Measurements from ENCODE around the gene GPRIN2. TPM values are rescaled to one million over a fixed set of nuclear protein-coding genes. Genes with fewer than 3 reads are reported as not detected.
A peak's percentile ranks its signal among the peaks of the same experiment; 100 is the strongest.

The GPRIN2 gene
- total RNA-seq, 3 donors from 2014 or later, result 17.2 to 58.7 (median 40.7) TPM

DNA sequence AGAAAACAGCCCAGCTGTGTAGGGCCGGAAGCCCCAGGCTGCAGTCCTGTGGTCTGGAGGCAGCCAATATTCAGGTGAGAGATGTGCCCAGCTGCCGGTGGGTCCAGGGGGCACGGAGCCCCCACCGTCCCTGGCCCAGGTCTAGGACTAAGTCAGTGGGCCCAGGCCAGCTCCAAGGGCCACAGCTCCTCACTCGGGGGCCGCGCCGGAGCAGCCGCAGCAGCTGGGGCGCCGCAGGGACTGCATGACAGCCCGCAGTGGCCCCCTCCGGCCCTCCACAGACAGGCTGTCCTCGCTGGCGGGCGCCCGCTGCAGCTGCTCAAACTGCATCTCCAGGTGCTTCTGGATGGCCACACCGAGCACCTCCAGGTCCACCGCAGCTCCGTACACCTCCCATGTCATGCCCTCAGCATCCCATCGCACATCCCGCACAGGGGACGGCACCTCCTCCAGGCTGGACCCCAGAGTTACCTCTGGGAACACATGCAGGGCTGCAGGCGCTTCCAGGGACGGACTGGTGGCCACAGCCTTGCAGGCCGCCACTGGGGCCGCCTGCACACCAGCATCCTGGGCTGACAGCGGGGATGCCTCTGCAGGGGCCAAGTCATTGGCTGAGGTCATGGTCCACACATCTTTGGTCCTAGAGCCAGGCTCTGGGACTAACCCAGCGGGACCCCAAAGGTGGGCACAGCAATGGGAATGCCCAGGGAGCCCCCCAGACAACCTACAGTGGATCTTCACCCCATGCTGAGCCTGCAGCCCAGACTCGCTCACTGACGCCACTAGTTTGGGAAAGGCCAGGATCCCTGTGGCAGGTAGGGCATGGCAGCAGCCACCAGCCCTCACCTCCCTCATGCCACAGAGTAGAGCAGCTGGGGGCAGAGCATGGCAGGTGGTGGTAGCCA, 7.0 kb downstream of the GPRIN2 start:
- DNase-seq (peak in 1 of 3 donors; percentile 57), ATAC-seq (no peak)
- Histone ChIP-seq H3K9me3 (no peaks in the 10 kb centered on the region), H3K4me1 (ENCODE audit: low read depth) (peaks cover 18% of the 10 kb centered on the region), H3K4me3 (no peak overlapping the region), H3K36me3 (ENCODE audit: low read depth) (no peaks in the 10 kb centered on the region)
- TF ChIP-seq, protein P1, sequence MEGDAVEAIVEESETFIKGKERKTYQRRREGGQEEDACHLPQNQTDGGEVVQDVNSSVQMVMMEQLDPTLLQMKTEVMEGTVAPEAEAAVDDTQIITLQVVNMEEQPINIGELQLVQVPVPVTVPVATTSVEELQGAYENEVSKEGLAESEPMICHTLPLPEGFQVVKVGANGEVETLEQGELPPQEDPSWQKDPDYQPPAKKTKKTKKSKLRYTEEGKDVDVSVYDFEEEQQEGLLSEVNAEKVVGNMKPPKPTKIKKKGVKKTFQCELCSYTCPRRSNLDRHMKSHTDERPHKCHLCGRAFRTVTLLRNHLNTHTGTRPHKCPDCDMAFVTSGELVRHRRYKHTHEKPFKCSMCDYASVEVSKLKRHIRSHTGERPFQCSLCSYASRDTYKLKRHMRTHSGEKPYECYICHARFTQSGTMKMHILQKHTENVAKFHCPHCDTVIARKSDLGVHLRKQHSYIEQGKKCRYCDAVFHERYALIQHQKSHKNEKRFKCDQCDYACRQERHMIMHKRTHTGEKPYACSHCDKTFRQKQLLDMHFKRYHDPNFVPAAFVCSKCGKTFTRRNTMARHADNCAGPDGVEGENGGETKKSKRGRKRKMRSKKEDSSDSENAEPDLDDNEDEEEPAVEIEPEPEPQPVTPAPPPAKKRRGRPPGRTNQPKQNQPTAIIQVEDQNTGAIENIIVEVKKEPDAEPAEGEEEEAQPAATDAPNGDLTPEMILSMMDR (IDR thresholded peaks at IDR 0.05), result no peak
- intact Hi-C loops (cut with DNase I, micrococcal nuclease), result no loop called here

DNA sequence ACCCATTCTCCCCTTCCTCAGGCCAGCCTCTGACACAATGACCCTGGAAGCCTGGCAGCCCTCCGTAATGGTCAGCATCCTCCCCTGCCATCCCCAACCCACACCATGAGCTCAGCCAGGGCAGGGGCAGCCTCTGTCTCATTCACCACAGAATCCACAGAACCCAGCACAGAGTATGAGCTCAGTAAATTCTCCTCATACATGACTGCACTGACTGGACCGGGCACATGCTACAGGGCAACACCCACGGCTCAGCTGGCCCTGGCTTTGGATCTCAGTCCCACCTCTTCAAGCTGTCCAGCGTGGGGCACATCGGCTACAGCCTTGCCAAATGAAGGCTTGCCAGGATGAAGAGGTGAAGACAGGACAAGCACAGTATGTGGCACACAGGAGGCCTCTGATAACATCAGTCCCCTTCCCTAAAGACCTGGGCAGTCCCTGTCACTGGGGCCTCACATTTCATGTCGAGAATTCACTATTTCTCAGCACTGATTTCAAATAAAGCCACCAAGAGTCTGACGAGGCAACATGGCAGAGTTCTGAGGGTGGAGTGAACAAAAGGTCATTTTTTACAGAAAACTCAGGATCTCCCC, 7.9 kb downstream of the GPRIN2 start:
- DNase-seq (peak in 2 of 3 donors; percentile 4 to 52), ATAC-seq (no peak)

GRCh38 chr10:46547541-46548497, 8.6 kb downstream of the GPRIN2 start:
- DNase-seq (peak in 2 of 3 donors; percentile 6 to 42), ATAC-seq (no peak)
- Histone ChIP-seq H3K4me1 (ENCODE audit: low read depth) (peaks cover 14% of the 10 kb centered on the region), H3K4me3 (no peak overlapping the region), H3K36me3 (ENCODE audit: low read depth) (no peaks in the 10 kb centered on the region), H3K9me3 (no peaks in the 10 kb centered on the region)
- TF ChIP-seq, protein P1 (IDR thresholded peaks at IDR 0.05), result no peak
- intact Hi-C loops (cut with DNase I, micrococcal nuclease), result no loop called here

More for the DNA sequence above, 7.9 kb downstream of the GPRIN2 start:
- Histone ChIP-seq H3K4me3 (no peak overlapping the region), H3K36me3 (ENCODE audit: low read depth) (no peaks in the 10 kb centered on the region), H3K4me1 (ENCODE audit: low read depth) (peaks cover 21% of the 10 kb centered on the region), H3K9me3 (no peaks in the 10 kb centered on the region)
- TF ChIP-seq, protein P1 (IDR thresholded peaks at IDR 0.05), result no peak
- intact Hi-C loops (cut with DNase I, micrococcal nuclease), result no loop called here

DNA sequence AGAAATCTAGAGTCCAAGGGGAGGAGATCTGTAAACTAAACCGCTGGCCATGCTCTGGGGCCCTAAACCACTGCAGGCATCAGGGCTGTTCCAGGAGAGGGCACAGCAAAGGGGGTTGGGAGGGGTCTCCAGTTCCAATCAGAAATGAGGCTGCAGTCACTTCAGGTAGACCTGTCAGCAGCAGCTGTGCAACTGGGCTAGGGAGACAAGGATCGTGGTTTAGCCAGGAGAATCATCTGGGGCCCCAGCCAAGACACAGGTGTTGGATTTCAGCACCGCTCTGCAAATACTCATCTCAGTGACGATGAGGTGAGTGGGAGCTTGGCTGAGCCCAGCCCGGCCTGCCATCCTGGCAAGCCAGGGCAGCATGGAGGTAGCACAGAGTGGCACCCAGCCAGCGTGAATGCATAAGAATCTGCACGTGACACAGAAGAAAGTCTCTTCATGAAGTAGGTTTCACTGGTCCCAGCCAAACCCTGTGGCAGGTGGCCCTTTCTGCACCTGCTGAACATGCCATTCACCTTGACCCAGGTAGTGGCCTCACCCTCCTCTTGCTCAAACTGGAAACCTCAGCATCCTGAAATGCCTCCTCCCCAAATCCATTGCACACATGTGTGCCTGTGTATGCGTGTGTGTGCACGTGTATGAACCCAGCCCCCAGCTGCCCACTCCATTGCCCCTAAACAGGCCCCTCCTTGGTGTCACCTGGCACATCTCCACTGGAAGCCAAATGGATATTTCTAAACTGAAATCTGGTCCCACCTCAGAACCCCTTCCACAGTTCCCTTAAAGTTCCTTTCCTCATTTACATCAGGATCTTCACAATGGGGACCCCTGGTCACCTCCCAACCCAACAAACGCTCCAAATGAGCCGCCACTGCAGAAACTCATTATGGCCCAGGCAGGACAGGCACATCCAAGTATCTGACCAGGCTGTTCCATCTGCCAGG, 9.6 kb downstream of the GPRIN2 start:
- intact Hi-C loops (cut with DNase I, micrococcal nuclease), result no loop called here
- H3K4me1 ChIP-seq (ENCODE audit: low read depth), result peaks cover 7% of the 10 kb centered on the region
- TF ChIP-seq, protein P1 (IDR thresholded peaks at IDR 0.05), result no peak
- DNase-seq (peak in 2 of 3 donors; percentile 17 to 53), ATAC-seq (no peak)
- H3K36me3 ChIP-seq (ENCODE audit: low read depth), result no peaks in the 10 kb centered on the region
- no peak overlapping the region for H3K4me3 ChIP-seq
- H3K9me3 ChIP-seq, result no peaks in the 10 kb centered on the region
